SW480 (cell line): ENCODE measurements around the gene SEL1L.
"Not testable (repeated sequence)": the region's sequence is repeated elsewhere in the genome, so short reads cannot be mapped to it uniquely, and the experiment has no call there.

Source experiments
- DNase-seq: peaks from one replicate; pipeline ENCODE4 v3.0.0-alpha.2; 2016; ENCODE audit warnings: low spot score

The SEL1L gene

GRCh38 chr14:81533536-81534343 is at the start of gene SEL1L:
Gene SEL1L (minus strand): TSS chr14:81533853. CDS start chr14:81533744, 109 bp downstream.
- DNase-seq = peak; percentile 100

DNA sequence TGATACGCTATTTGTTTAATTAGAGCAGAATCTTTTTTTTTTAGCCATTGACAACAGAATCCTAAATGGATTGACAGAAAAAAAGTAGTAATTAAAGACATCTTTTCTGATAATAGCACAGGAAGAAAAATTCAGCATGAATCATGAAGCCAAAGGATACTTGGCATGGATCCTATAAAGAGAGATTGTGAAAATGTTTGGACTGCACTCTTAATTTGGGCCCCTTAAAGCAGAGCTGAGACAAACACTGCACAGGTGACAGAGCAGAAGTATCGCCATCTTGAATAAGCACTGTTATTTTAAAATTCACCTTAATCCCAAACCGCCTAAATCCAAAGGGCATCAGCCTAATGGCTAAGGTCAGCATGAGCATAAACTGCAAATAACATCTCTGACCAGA is 48.8 kb upstream of the SEL1L start:
- no peak for DNase-seq

DNA sequence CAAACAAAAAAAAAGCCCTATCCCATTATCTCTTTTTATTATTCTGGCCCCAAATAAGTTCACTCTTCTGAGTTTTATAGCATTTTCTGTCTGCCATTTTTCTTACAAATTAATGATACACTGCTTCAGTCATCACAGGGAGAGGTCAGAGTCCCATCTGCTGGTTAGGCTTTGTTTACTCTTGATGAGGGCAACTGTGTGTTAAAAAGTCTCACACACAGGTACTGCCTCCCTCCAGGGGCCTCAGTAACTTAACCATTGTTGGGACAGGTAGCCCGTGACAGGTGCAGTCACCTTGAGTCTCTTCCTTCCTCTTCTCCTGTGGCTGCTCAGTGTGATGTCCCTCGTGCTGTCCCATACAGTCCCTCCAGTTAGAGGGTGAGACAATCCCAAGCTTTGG is 45.5 kb upstream of the SEL1L start:
- DNase-seq = no peak

GRCh38 chr14:81571437-81571836 is 37.8 kb upstream of the SEL1L start:
- DNase-seq = no peak

DNA sequence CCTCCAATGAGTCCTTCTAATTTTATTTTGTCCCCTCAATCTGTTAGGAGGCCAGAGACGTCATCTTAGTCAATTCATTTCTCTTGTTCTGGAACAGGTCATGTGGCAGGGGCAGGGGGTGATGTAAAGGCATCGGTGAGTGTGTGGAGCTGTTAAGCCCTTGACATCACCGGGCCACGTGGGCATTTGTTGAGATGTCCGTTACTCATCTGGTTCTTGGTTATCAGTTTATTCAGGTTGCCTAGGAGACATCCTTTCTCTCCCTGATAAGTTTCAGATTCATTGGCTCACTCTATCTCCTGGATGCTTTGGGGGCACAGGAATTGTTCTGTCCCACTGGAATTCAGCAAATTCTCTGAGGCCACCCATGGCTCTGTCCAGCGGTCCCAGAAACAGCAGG is 33.6 kb upstream of the SEL1L start:
- DNase-seq = no peak

GRCh38 chr14:81565441-81566290 is 32.0 kb upstream of the SEL1L start:
- peak; percentile 39 for DNase-seq

GRCh38 chr14:81562818-81563217 is 29.2 kb upstream of the SEL1L start:
- no peak for DNase-seq

DNA sequence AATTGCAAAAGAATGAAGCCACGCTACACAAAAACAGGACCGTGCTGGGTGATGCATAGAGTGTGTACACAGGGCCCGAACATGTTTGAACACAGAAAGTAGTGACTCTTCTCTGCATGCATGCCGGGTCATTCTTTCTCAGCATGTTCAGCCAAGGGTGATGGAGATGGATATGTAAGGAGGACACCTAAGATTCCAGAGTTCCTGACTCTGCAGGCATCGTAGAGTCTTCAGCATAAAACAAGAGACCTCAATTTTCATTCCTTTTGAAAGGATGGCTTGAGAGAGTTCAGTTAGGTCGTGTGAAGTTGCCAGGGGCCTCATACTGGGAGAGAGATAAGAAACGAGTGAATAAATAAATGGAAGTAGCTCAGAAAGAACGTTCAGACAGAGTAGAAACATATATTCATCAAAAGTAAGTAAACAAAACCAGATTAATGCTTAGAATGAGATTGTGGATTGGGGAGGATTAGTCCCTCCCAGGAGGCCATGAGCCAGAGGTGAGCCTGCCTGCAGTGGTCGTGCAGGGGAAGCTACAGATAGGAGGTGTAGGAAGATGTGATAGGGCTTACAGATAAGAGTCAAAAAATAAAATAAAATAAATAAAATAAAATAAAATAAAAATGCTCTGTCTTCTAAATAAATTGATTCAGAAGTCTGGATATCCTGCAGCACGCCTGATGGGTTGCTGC is 27.6 kb upstream of the SEL1L start:
- DNase-seq = no peak

DNA sequence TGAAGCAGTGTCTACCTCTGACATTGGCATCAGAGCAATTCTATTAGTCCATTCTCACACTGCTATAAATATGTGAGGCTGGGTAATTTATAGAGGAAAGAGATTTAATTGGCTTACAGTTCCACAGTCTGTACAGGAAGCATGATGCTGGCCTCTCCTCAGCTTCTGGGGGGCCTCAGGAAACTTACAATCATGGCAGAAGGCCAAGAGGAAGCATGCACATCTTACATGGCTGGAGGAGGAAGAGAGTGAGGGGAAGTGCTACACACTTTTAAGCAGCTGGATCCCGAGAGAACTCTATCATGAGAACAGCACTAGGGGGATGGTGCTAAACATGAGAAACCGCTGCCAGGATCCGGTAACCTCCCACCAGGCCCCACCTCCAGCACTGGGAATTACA is 25.7 kb upstream of the SEL1L start:
- no peak for DNase-seq

DNA sequence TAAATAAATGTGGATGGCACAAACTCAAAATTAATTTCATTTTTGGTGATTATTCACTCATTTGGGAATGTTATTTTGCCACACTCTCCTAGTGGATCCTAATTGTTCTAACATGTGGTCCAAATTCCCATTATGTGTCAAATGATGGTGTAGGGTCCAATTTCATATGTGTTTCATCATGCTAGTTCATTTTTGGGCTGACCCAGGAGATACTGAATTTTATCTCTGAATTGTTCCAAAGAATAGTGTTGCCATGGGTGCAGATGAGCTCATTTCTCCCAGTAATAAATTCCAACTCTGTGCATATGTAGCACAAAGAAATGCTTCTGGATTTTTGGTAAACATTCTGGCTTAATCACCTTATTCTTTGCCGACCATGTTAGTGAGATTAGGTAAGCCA is 23.5 kb upstream of the SEL1L start:
- no peak for DNase-seq

DNA sequence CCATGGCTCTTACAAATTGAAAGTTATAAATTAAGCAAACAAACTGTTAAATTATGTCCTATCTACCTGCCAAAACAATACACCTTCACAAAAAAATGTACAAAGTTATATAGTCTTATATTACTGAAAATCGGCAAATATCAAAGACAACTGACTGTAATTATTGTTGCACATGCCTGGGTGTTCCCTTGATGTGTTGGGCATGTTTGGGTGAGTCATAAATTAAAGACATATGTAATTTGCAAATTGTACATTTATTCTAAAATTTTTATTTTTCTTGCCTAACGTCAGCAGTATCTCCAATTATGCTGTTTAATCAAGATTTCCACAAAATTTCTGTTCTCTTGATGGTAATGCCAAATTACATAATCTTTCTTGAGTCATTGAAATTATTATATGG is 22.0 kb upstream of the SEL1L start:
- DNase-seq = no peak

DNA sequence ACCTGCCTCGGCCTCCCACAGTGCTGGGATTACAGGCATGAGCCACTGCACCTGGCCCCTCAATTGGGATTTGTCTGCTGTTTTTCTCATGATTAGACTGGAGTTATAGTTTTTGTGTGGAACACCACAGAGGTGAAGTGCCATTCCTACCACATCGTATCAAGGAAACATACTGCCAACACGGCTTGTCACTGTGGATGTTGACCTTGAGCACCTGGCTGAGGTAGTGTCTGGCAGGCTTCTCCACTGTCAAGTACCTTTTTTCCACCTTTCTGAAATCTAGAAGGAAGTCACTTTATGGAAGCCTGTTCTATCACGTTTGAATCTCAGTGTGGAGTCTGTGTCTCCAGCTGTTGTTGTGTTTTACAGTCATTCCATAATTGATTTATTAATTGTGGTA is 21.4 kb upstream of the SEL1L start:
- no peak for DNase-seq

- no peak for DNase-seq
These were observed 17.8 kb upstream of the SEL1L start for GRCh38 chr14:81551471-81551870.

DNA sequence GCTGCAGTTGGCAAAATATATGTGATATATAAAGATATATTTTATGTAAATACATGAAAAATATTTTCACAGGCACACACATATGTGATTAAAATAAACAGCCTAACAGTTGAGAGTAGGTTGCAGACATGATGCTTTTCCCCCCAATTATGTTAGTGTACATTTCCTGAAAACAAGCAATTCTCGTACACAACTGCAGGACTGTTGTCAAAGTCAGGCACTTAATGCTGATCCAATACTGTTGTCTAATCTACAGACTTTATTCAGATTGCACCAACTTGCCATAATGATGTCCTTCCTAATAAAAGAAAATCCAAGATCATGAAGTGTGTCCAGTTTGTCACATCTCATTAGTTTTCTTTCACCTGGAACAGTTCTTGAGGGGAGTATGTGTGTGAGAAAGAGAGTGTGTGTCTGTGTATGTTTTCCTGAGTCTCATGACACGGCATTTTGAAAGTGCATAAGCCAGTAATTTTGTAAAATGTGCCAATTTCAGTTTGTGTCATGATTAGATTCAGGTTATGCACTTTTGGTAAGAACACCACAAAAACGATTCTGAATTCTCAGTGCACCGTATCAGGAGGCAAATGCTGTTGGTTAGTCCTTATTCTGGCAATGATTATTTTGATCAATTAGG is 16.5 kb upstream of the SEL1L start:
- DNase-seq = no peak

DNA sequence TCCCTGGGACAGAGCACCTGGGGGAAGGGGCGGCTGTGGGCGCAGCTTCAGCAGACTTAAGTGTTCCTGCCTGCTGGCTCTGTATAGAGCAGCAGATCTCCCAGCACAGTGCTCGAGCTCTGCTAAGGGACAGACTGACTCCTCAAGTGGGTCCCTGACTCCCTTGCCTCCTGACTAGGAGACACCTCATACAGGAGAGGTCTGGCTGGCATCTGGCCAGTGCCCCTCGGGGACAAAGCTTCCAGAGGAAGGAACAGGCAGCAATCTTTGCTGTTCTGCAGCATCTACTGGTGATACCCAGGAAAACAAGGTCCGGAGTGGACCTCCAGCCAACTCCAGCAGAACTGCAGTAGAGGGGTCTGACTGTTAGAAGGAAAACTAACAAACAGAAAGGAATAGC is 7.6 kb upstream of the SEL1L start:
- DNase-seq = not testable (repeated sequence)

GRCh38 chr14:81537193-81537592 is 3.5 kb upstream of the SEL1L start:
- DNase-seq = no peak

- no peak for DNase-seq
These were observed 2.7 kb upstream of the SEL1L start for GRCh38 chr14:81536241-81536771.

DNA sequence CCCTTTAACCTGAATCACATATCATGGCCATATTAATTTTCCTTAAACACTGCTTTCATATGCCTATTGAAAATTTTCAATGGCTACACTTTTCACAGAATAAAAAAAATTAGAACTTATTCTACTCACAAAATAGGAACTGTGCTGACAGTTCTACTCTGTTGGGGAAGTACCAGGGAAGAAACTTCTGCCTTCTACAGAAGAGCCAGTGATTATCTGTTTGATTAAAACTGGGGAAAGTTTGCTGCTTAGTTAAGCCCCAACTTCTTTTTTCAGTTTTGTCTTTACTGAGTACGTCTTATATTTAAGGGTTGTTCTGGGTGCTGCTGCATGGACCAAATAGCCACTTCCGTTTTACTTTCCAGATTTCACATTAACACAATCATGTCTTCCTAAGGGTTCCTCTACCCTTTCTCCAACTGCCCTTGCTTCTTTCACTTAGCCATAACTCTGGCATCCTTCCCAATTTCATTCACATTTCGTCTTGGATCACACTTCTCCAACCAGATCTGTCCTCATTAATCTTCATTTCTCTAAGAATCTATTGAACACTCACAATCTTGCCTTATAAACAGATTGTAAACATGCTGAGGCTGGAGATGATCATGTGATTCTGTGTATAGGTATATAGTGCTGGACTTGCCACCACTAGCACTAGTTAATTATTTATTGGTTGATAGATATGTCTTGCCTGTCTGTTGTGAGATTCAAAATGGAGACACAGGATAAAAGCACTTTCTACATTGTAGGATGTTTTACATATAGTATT is 1.9 kb upstream of the SEL1L start:
- no peak for DNase-seq

GRCh38 chr14:81534510-81535074 is 939 bp upstream of the SEL1L start:
- peak; percentile 13 for DNase-seq

GRCh38 chr14:81533212-81533535 is 479 bp downstream of the SEL1L start:
- no peak for DNase-seq

DNA sequence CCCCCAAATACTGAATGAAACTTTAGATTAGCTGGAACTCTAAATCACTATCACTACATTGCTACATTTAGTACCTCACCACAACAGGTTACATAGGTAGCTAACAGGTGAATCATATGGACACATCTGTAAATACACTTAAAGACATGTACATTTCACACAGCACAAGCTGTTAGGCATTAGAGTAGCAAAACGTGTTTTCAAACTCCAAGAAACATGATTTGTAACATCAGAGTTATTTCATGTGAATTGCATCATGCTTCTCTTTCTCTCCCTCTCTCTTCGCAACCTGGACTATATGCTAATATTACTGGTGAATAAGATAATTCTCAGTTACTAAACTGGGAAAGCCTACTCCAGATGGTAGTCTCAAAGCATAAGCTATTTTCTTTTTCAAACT is 4.3 kb downstream of the SEL1L start:
- peak; percentile 77 for DNase-seq
